Heart right ventricle (tissue), 16 donors: ENCODE results near the gene ZSWIM7. TPM values are rescaled to one million over a fixed set of nuclear protein-coding genes. Genes with fewer than 3 reads are reported as not detected.
A peak's percentile ranks its signal among the peaks of the same experiment; 100 is the strongest.

Source experiments
- ATAC-seq, 8 donors: fragments of 200-7000 bp; cut with Tn5 transposase; one replicate each; pipeline ENCODE4 v1.9.1; 2020; ENCODE audit warnings: mild to moderate bottlenecking in 8 of 8, moderate library complexity in 8 of 8, moderate number of reproducible peaks in 1 of 8
- DNase-seq, 2 donors: peaks; one replicate each; pipeline ENCODE4 v3.0.0-alpha.2; 2020
- H3K27ac ChIP-seq, 10 donors: fragments of 200-600 bp; sonication (generic) in 2 of 10; one replicate each; pipeline versions ENCODE4 v1.5.0 to v1.8.0; 2020 to 2022; ENCODE audit warnings: mild to moderate bottlenecking in 3 of 10
- H3K27me3 ChIP-seq, 7 donors: fragments of 200-600 bp; one replicate each; pipeline ENCODE4 v1.8.0; 2021 to 2022; ENCODE audit warnings: mild to moderate bottlenecking in 2 of 7
- H3K36me3 ChIP-seq, 9 donors: fragments of 200-600 bp; sonication (generic) in 1 of 9; one replicate each; pipeline versions ENCODE4 v1.5.0 to v1.8.0; 2020 to 2022; ENCODE audit warnings: mild to moderate bottlenecking in 2 of 9
- H3K4me1 ChIP-seq, 9 donors: fragments of 200-600 bp; sonication (generic) in 1 of 9; one replicate each; pipeline versions ENCODE4 v1.5.0 to v1.8.0; 2020 to 2022; ENCODE audit warnings: mild to moderate bottlenecking in 4 of 9
- H3K4me3 ChIP-seq, 10 donors: fragments of 200-600 bp; sonication (generic) in 2 of 10; one replicate each; pipeline versions ENCODE4 v1.5.0 to v1.8.0; 2020 to 2022; ENCODE audit warnings: mild to moderate bottlenecking in 7 of 10, moderate library complexity in 2 of 10
- H3K9me3 ChIP-seq, 11 donors: fragments of 200-600 bp in 10 of 11; sonication (generic) in 2 of 11; one replicate each; pipeline versions ENCODE4 v1.5.0 to v1.8.0; 2013 to 2022; ENCODE audit warnings: mild to moderate bottlenecking in 2 of 11, control low read depth in 1 of 11, moderate library complexity in 1 of 11
- CTCF ChIP-seq, 9 donors: fragments of 200-600 bp; sonication (generic) in 2 of 9; IDR thresholded peaks; one replicate each; pipeline versions ENCODE4 v1.5.0 to v1.8.0; 2021 to 2022; ENCODE audit warnings: antibody characterized with exemption in 9 of 9, mild to moderate bottlenecking in 5 of 9, moderate library complexity in 1 of 9
- WGBS, 2 donors: extraction: QIAGEN DNeasy Blood & Tissue Kit; methylation state at CpG; one replicate each; pipeline ENCODE4 v1.1.7; 2013; ENCODE audit warnings: inconsistent platforms in 1 of 2; 5-methylcytosine and 5-hydroxymethylcytosine counted together
- intact Hi-C, 10 donors: fragments of 100-400 bp; cut with DNase I; formaldehyde crosslinking; loops; one replicate each; pipeline versions ENCODE4 v1.11.1 to v1.14.2; 2022
- polyA plus RNA-seq, 2 donors: library from polyadenylated mRNA; stranded (reverse); fragments of 200-250 nt; gene quantifications; one replicate each; pipeline ENCODE4 v1.2.3, GENCODE V29; 2013
- total RNA-seq, 10 donors: library from RNA; stranded (reverse); fragmentation: NEBNext Ultra II Directional in 3 of 10; extraction: Animal tissue kit (Norgen Biotek cat#: 25700) in 3 of 10; gene quantifications; one replicate each; pipeline versions ENCODE4 v1.2.1 to v1.2.4, GENCODE V29; 2021 to 2023
- donor health status: Arrhythmogenic right ventricular cardiomyopathy.
- donor health status: ischemic (EF 13 %, LVEDD 7.1; RV severe dilation, severe dysfunction).
- donor health status: healthy with polysubstance abuse.
- donor health status: DM: no; HTN: yes; CAD: no.
- donor health status: DM: no; HTN: no; CAD: no.
- donor health status: ischemic (EF 25% LVEDD 6.9; RV normal size, moderate dysfunction).
- donor health status: ischemic (EF 25% LVEDD 5.7; RV mildly dilated, moderate dysfunction).
- donor health status: healthy.
- donor health status: DM: yes; HTN: yes; CAD: no.
- donor health status: Ischemic cardiomyopathy.
- donor health status: ischemic (EF 35%, LVEDD 5.7; RV mildly dilated, moderate dysfunction).
- donor health status: nonischemic (EF 11% LVEDD 7.7; RV severe dilation, severe dysfunction).
- donor health status: DM: yes; HTN: yes; CAD: no.
- donor health status: PGD.
- donor health status: ischemic (EF 29% LVEDD 5.4; RV normal size, mild dysfunction).
- donor health status: nonischemic (EF 23%, LVEDD 6.1; RV moderate dilation, normal function).

ZSWIM7 gene
- total and polyA plus RNA-seq, 12 donors = 28.5 to 50.7 (median 34.1) TPM

DNA sequence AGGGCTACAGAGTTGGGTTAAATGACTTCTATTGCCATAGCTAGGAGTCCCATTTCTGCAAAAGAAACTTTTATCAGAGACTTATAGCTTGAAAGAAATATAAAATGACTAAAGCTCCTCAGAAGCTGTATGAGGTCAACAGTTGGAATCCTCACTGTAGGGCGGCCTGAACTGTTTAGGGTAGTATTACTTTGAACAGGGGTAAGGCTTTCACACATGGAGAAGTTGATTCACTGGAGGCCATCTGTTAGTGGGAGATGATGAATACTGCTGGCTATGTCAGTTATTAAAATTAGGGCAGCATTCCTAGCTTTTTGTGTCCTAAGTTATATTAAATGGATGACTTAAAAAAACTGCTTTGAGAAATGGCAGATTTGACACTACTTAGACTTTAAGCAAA is 6.1 kb upstream of the ZSWIM7 start:
- intact Hi-C loops = no loop called here
- no peak for DNase-seq

DNA sequence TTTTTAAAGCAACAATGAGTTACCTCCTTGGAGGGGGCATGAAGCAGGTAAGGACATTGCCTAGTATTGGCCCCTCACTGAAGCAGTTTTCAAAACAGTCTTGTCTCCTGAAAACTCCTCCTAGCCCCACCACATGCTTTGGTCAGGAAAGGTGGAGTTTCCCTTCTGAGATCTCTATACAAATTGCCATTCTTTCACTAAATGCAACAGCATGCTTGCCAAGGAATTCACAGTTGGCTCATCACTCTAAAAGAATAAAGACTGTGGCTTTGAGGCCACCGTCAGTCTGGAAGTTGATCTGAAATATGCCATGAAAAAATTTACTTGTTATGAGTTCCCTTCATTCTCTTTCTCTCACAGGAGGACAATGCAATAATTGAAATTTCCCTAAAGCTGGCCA is 4.3 kb upstream of the ZSWIM7 start:
- Histone ChIP-seq H3K36me3 (peaks cover 0 to 79% (median 70%) of the 10 kb centered on the region in 9 donors), H3K4me1 (peaks cover 0 to 57% (median 30%) of the 10 kb centered on the region in 9 donors), H3K9me3 (peaks cover 0 to 3% (median 0%) of the 10 kb centered on the region in 11 donors), H3K27me3 (no peaks in the 10 kb centered on the region), H3K27ac (peak overlapping the region; percentile 37 to 83 (median 58)), H3K4me3 (no peak overlapping the region)
- intact Hi-C loops = no loop called here
- ATAC-seq (peak in 1 of 8 donors; percentile 2), DNase-seq (peak in 1 of 2 donors; percentile 24)
- WGBS, 2 donors = 66 to 70% methylated on average over 1 of the region's 1 CpG
- TF ChIP-seq CTCF (IDR thresholded peaks at IDR 0.05) = no peak

More for the DNA sequence above, 6.1 kb upstream of the ZSWIM7 start:
- peaks cover 0 to 50% (median 24%) of the 10 kb centered on the region in 9 donors for H3K4me1 ChIP-seq
- no peak for ATAC-seq
- peak overlapping the region in 4 of 10 donors; percentile 53 to 83 (median 68) for H3K27ac ChIP-seq
- WGBS, 2 donors = 97% methylated on average over 1 of the region's 1 CpG
- no peak for TF ChIP-seq CTCF (IDR thresholded peaks at IDR 0.05)
- H3K9me3 ChIP-seq = peaks cover 0 to 3% (median 0%) of the 10 kb centered on the region in 11 donors
- peaks cover 0 to 97% (median 70%) of the 10 kb centered on the region in 9 donors for H3K36me3 ChIP-seq
- H3K27me3 ChIP-seq = no peaks in the 10 kb centered on the region
- H3K4me3 ChIP-seq = no peak overlapping the region

DNA sequence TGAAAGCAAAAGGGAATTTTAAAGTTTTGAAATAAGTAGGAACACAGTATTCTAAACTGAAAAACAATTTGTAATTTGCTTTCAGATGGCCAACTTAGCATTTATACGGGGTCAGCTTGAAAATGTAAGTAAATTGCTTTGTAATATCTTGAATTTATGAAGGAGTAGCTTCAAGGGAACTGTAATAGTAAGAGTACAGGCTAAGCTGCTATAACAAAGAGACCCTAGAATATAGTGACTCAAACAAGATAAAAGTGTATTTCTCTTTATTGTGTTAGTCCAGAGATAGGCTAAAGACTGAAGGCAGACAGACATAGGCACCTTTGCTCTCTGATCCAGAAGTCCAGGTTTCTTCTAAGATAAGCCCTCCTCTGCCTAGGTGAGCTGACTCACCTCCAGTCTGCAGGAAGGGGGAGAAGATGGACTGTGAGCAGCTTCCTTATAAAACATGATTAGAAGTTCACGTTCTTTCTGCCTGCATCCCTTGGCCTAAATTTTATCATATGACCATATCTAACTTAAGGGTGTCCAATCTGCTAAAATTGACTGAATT is 3.3 kb upstream of the ZSWIM7 start:
- no peaks in the 10 kb centered on the region for H3K27me3 ChIP-seq
- DNase-seq (no peak), ATAC-seq (no peak)
- peaks cover 0 to 68% (median 40%) of the 10 kb centered on the region in 9 donors for H3K4me1 ChIP-seq
- no peak overlapping the region for H3K4me3 ChIP-seq
- WGBS, 2 donors = 92 to 96% methylated on average over 2 of the region's 2 CpGs
- TF ChIP-seq CTCF (IDR thresholded peaks at IDR 0.05) = no peak
- intact Hi-C loops = no loop called here
- peaks cover 0 to 3% (median 0%) of the 10 kb centered on the region in 11 donors for H3K9me3 ChIP-seq
- peaks cover 0 to 69% (median 60%) of the 10 kb centered on the region in 9 donors for H3K36me3 ChIP-seq
- H3K27ac ChIP-seq = peak overlapping the region in 7 of 10 donors; percentile 21 to 83 (median 62)

- Histone ChIP-seq H3K36me3 (peaks cover 0 to 61% (median 45%) of the 10 kb centered on the region in 9 donors), H3K27ac (peak overlapping the region in 2 of 10 donors; percentile 85 to 93), H3K27me3 (no peaks in the 10 kb centered on the region), H3K4me3 (peak overlapping the region; percentile 70 to 95 (median 84)), H3K9me3 (peaks cover 0 to 3% (median 0%) of the 10 kb centered on the region in 11 donors), H3K4me1 (peaks cover 0 to 73% (median 43%) of the 10 kb centered on the region in 9 donors)
- ATAC-seq = no peak
- no peak for TF ChIP-seq CTCF (IDR thresholded peaks at IDR 0.05)
- DNase-seq = no peak
- intact Hi-C loops = no loop called here
Observed at GRCh38 chr17:16001226-16001897, 1.9 kb upstream of the ZSWIM7 start.
